ENCODE measurements around the gene AGRN.

DNA sequence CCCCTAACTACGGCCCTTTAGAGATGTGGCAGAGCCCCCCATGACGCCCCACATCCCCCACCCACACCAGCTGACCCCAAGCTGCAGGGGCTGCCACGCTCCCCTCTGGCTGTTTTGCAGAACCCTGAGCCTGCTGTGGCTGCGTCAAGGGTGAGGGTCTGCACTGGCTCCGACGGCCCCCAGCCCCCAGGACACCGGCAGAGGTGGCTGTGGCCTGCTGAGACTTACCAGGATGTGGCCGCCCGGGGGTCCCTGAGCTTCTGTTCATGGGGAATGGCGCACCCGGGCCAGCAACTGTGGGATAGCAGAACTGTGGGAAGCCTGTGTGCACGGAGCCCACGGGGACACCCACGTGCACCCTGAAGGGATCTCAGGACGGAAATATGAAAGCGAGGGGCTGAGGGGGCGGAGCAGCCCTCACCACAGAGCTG is 67.0 kb downstream of the AGRN start:
- TF ChIP-seq, protein P1, sequence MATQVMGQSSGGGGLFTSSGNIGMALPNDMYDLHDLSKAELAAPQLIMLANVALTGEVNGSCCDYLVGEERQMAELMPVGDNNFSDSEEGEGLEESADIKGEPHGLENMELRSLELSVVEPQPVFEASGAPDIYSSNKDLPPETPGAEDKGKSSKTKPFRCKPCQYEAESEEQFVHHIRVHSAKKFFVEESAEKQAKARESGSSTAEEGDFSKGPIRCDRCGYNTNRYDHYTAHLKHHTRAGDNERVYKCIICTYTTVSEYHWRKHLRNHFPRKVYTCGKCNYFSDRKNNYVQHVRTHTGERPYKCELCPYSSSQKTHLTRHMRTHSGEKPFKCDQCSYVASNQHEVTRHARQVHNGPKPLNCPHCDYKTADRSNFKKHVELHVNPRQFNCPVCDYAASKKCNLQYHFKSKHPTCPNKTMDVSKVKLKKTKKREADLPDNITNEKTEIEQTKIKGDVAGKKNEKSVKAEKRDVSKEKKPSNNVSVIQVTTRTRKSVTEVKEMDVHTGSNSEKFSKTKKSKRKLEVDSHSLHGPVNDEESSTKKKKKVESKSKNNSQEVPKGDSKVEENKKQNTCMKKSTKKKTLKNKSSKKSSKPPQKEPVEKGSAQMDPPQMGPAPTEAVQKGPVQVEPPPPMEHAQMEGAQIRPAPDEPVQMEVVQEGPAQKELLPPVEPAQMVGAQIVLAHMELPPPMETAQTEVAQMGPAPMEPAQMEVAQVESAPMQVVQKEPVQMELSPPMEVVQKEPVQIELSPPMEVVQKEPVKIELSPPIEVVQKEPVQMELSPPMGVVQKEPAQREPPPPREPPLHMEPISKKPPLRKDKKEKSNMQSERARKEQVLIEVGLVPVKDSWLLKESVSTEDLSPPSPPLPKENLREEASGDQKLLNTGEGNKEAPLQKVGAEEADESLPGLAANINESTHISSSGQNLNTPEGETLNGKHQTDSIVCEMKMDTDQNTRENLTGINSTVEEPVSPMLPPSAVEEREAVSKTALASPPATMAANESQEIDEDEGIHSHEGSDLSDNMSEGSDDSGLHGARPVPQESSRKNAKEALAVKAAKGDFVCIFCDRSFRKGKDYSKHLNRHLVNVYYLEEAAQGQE (IDR thresholded peaks at IDR 0.05; ENCODE audit: low read depth) = no peak
- TF ChIP-seq CEBPB (IDR thresholded peaks at IDR 0.05; ENCODE audit: low read depth) = no peak
- TF ChIP-seq, protein P2, sequence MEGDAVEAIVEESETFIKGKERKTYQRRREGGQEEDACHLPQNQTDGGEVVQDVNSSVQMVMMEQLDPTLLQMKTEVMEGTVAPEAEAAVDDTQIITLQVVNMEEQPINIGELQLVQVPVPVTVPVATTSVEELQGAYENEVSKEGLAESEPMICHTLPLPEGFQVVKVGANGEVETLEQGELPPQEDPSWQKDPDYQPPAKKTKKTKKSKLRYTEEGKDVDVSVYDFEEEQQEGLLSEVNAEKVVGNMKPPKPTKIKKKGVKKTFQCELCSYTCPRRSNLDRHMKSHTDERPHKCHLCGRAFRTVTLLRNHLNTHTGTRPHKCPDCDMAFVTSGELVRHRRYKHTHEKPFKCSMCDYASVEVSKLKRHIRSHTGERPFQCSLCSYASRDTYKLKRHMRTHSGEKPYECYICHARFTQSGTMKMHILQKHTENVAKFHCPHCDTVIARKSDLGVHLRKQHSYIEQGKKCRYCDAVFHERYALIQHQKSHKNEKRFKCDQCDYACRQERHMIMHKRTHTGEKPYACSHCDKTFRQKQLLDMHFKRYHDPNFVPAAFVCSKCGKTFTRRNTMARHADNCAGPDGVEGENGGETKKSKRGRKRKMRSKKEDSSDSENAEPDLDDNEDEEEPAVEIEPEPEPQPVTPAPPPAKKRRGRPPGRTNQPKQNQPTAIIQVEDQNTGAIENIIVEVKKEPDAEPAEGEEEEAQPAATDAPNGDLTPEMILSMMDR (IDR thresholded peaks at IDR 0.05 in 2 of 3, conservative IDR thresholded peaks at IDR 0.05 in 1 of 3; ENCODE audit: borderline replicate concordance in 1 of 3, insufficient read depth in 1 of 3, low read depth in 2 of 3, low read length in 2 of 3) = no peak
- no peak for TF ChIP-seq POLR2A (IDR thresholded peaks at IDR 0.05; ENCODE audit: borderline replicate concordance, extremely low read depth, insufficient read depth, insufficient read length)
- no peak for TF ChIP-seq FOSL1 (IDR thresholded peaks at IDR 0.05; ENCODE audit: low read depth)
- no peak for TF ChIP-seq POLR2AphosphoS5 (IDR thresholded peaks at IDR 0.05; ENCODE audit: low read depth, low read length)
- TF ChIP-seq, protein P3, sequence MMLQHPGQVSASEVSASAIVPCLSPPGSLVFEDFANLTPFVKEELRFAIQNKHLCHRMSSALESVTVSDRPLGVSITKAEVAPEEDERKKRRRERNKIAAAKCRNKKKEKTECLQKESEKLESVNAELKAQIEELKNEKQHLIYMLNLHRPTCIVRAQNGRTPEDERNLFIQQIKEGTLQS (IDR thresholded peaks at IDR 0.05) = no peak
- no peak for TF ChIP-seq JUND (IDR thresholded peaks at IDR 0.05)
- no peak for TF ChIP-seq SP1 (IDR thresholded peaks at IDR 0.05; ENCODE audit: low read depth)

Data from HCT116 (cell line).